Stimulated activated CD4-positive, alpha-beta T cell treated with anti-CD3 and anti-CD28 coated beads, Interleukin-2, amount 100 ng/mL, for 4 hours (primary cell): Measurements from ENCODE around the gene CCDC187.
"Not testable (repeated sequence)": the region's sequence is repeated elsewhere in the genome, so short reads cannot be mapped to it uniquely, and the experiment has no call there.

Experiments used
- DNase-seq: peaks from one replicate; pipeline ENCODE4 v3.0.0-alpha.2; 2020; ENCODE audit warnings: low read depth

The CCDC187 gene

GRCh38 chr9:136266641-136267040 lies 37.3 kb downstream of the CCDC187 start:
- not testable (repeated sequence) for DNase-seq

GRCh38 chr9:136265561-136266355 lies 38.1 kb downstream of the CCDC187 start:
- DNase-seq: no peak

- no peak for DNase-seq
These were observed 39.2 kb downstream of the CCDC187 start for GRCh38 chr9:136264441-136265405.

- no peak for DNase-seq
These were observed 39.9 kb downstream of the CCDC187 start for GRCh38 chr9:136264031-136264430.

- no peak for DNase-seq
These were observed 41.2 kb downstream of the CCDC187 start for GRCh38 chr9:136262671-136263178.

GRCh38 chr9:136261686-136262430 lies 42.0 kb downstream of the CCDC187 start:
- no peak for DNase-seq

GRCh38 chr9:136260936-136261472 lies 42.9 kb downstream of the CCDC187 start:
- no peak for DNase-seq

GRCh38 chr9:136260521-136260920 lies 43.4 kb downstream of the CCDC187 start:
- DNase-seq: no peak

- DNase-seq: no peak
These were observed 44.1 kb downstream of the CCDC187 start for GRCh38 chr9:136259836-136260235.

GRCh38 chr9:136259517-136259813 lies 44.4 kb downstream of the CCDC187 start:
- no peak for DNase-seq

- no peak for DNase-seq
These were observed 44.9 kb downstream of the CCDC187 start for GRCh38 chr9:136258786-136259516.

- DNase-seq: no peak
These were observed 45.6 kb downstream of the CCDC187 start for GRCh38 chr9:136258299-136258625.

- no peak for DNase-seq
These were observed 46.3 kb downstream of the CCDC187 start for GRCh38 chr9:136257381-136258298.

- no peak for DNase-seq
These were observed 47.7 kb downstream of the CCDC187 start for GRCh38 chr9:136255896-136256890.

- DNase-seq: peak; percentile 16
These were observed 48.7 kb downstream of the CCDC187 start for GRCh38 chr9:136255166-136255538.

- no peak for DNase-seq
These were observed 49.3 kb downstream of the CCDC187 start for GRCh38 chr9:136254381-136255165.

GRCh38 chr9:136253246-136254130 lies 50.4 kb downstream of the CCDC187 start:
- no peak for DNase-seq
